NCI-H510A treated with DMSO at 0.1 percent for 48 hours (cell line): ENCODE results near the gene RBAK.
"Not testable (repeated sequence)": the region's sequence is repeated elsewhere in the genome, so short reads cannot be mapped to it uniquely, and the experiment has no call there.

Source experiments
- DNase-seq: peaks from one replicate; lab custom pipeline; 2025; lab: John Stamatoyannopoulos, UW

Gene RBAK

DNA sequence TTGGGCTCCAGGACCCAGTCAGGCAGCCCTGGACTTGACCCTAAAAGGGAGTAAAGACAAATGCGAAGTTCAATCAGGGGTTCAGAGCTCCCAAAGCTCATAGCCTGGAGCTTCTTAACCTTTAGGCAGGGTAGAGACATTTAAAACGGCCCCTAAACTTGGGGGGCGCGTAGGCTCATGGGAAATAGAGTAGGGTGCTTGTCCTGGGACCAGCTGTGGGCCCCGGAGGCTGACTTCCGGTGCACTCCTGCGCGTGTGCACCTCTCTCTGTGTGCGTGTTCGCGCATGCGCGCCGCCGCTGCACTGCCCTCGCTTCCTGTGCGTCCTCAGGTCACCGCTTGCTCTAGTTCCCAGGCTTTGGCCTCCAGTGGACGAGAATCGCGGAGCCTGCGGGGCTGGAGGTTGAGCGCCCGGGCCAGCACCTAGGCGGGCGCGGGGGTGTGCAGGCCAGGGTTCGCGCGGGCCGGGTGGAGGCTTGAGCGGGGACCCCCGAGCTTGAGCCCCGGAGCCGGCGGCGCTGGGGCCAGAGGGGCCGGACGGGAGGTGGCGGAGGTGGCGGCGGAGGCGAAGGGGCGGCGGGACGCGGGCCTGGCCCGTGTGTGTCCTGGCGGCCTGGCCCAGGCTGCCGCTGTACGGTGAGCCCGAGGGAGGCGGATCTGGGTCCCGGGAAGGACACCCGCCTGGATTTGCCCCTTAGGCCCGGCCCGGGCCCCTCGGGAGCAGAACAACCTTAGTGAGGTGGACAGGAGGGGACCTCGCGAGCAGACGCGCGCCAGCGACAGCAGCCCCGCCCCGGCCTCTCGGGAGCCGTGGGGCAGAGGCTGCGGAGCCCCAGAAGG is at the start of gene RBAK:
Gene RBAK, plus strand, starts transcription at position 303 of the 839 bp plus-strand sequence. CDS start 2,217 bp downstream, outside the sequence.
- peak; percentile 89 for DNase-seq

DNA sequence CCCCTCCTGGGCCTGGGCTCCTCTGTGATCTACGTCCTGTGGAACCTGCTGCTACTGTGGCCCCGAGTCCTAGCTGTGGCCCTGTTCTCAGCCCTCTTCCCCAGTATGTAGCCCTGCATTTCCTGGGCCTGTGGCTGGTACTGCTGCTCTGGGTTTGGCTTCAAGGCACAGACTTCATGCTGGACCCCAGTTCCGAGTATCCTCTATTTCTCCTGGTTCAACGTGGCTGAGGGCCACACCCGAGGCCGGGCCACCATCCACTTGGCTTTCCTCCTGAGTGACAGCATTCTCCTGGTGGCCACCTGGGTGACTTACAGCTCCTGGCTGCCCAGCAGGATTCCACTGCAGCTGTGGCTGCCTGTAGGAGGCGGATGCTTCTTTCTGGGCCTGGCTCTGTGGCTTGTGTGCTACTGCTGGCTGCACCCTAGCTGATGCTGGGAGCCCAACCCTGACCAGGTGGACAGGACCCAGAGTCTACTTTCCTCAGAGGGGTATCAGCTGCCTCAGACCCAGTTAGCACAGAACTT is 48.9 kb upstream of the RBAK start:
- no peak for DNase-seq

DNA sequence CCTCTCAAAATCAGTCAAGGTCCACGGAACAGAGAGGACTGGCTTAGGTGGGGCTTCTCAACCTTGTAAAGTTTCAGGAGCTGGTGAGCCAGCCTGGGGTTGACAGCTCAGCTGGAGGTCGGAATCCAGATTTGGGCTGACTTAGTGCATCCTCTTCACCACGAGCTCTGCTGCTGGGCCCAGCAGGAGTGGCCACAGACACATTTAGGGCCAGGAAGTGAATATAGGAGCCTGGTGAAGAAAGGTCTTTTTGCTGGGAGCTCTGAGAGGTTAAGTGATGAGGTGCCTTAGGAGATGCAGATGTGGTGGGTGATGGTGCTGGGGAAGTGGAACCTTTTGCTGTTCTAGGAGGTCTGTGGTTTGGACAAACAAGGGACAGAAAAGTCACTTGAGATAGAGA is 47.4 kb upstream of the RBAK start:
- no peak for DNase-seq

DNA sequence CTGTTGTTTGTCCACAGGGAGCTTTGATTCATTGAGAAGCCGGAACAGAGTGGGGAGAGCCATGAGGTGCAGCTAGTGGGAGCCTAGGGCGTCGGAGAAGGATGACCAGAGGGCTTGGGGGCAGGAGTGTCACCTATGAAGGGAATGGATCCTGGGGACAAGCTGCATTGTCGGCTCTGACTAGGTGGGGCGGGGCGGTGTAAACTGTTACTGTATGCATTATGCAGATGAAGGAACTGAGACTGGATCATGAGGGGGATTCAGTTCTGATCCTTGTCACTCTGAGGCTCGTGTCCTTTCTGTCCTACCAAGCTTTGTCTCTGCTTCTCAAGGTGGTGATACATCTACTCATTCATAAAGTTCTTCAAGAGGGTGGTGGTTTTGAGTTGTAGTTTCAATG is 46.8 kb upstream of the RBAK start:
- no peak for DNase-seq

DNA sequence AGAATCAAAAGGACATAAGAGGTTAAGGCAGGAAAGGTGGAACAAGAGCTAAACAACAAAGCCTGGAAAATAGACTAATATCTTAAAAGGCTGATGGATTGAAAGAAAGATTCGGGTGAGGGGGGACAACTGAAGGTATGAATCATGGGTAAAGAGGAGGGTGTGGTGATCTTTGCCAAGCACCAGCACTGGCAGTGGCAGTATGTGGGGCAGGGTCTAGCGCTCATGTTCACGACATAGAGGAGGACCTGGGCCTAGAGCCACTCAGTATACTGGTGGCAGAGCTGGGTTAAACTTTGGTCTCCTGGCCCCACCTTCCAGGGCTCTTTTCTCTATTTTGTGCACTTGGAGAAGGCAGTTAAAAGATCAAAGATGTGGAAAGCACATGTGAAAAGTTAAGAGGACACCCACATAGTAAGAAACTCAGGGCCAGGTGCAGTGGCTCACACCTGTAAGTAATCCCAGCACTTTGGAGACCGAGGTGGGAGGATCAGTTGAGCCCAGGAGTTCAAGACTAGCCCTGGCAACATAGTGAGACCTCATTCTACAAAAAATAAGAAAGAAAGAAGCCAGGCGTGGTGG is 46.2 kb upstream of the RBAK start:
- DNase-seq, result no peak

DNA sequence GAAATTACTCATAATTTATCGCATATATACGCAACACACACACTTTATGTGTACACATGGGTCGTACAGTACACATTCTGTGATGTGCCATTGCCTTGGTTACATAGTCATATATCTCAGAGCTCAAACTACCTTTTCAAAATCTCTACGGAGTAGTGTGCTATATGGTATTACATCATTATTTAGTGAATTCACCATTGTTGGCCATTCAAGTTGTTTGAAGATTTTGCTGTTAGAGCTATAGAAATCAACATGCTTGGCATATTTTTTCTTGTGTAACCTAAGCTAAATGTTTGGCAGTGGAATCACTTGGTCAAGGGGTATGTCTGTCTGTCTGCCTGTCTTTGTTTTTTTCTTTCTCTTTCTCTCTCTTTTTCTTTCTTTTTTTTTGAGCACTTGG is 44.7 kb upstream of the RBAK start:
- no peak for DNase-seq

DNA sequence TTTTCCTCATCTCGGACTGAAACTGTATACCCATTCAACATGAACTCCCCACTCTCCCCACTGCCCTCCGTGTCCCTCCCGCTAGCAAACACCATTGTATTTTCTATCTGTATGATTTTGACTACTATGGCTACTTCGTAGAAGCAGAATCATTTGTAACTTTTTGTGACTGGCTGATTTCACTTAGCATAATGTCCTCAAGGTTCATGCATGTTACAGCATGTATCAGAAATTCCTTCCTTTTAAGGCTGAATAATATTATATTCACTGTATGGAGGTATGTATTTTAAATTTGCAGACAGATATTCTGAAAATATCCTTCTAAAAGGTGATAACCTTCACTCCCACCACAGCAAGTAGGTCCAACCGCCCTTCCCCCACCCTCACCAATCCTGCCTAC is 43.7 kb upstream of the RBAK start:
- no peak for DNase-seq

DNA sequence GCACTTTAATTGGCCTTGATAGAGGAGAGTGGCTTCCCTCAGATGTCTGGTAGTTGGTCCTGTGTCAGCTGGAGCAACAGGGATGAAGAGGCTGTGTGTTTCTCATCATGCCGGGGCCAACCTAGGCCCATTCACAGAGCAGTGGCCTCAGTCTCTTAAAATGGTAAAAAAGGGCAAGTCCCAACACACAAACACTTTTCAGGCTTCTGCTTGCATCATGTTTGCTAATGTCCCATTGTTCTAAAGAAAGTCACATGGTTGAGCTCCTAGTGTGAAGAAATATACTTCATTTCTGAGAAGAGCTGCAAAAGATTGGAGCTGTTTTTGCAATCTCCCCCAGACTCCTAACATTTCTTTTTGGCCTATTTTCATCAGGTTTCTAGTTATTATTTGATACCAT is 40.6 kb upstream of the RBAK start:
- no peak for DNase-seq

DNA sequence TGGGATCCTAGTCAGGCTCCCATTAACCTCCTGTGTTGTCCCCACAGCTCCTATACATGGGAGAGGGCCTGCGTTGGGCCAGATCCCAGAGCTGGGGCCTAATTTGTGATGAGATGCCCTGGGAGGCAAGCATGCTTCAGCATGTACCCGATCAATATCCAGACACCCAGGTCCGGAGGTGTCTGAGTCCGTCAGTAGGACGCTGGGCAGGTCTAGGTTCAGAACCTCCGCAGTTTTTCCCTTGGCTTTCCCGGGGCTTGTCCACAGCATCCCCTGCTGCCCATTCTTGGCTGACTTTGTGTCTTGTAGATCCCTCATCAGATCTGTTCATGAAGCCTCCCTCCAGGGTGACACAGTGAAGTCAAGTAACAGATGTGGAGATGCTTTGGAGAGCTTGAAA is 32.7 kb upstream of the RBAK start:
- no peak for DNase-seq

DNA sequence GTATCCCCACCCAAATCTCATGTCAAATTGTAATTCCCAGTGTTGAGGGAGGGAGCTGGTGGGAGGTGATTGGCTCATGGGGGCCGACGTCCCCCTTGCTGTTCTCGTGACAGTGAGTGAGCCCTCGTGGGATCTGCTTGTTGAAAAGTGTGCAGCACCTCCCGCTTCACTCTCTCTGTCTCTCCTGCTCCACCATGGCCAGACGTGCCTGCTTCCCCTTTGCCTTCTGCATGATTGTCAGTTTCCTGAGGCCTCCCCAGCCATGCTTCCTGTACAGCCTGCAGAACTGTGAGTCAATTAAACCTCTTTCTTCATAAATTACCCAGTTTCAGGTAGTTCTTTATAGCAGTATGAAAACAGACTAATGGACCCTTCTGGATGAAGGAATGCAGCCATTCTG is 29.7 kb upstream of the RBAK start:
- not testable (repeated sequence) for DNase-seq

DNA sequence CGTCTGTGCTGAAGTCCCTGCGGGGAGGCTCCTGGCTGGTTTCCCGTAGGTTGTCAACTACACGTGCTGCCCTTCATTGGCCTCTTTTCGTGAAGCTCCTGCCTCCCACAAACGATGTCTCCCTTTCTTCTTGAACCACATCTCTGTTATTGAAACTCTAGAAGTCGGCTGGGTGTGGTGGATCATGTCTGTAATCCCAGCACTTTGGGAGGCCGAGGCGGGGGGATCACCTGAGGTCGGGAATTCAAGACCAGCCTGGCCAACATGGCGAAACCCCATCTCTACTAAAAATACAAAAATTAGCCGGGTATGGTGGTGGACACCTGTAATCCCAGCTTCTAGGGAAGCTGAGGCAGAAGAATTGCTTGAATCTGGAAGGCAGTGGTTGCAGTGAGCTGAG is 28.0 kb upstream of the RBAK start:
- DNase-seq, result not testable (repeated sequence)

DNA sequence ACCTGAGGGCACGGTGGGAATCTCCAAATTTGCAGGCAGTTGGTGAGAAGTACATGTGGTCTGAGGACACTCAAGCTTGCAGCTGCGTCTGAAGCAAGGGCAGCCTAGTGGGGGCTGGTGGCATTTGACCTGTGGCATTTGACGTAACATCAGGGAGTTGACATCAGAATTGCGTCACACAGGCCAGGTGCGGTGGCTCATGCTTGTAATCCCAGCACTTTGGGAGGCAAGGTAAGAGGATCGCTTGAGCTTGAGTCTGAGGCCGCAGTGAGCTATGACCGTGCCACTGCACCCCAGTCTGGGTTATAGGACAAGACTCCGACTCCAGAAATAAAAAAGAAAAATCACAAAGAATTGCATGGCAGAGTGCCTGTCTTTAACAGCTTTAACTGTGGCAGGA is 25.6 kb upstream of the RBAK start:
- DNase-seq, result no peak

DNA sequence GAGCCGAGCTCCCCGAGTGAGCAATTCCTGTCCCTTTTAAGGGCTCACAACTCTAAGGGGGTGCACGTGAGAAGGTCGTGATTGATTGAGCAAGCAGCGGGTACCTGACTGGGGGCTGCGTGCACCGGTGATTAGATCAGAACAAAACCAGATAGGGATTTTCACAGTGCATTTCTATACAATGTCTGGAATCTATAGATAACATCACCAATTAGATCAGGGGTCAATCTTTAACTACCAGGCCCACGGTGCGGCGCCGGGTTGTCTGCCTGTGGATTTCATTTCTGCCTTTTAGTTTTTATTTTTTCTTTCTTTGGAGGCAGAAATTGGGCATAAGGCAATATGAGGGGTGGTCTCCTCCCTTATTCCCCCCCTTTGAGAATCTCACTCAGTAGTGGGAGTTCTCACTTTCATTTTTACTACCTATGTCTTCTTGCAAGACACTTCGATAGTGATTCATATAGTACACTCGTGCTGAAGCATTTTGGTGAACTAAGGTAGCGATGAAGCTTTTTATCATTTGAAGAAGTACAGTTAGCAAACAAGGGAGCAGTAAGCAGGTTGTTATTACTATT is 24.6 kb upstream of the RBAK start:
- DNase-seq, result not testable (repeated sequence)

DNA sequence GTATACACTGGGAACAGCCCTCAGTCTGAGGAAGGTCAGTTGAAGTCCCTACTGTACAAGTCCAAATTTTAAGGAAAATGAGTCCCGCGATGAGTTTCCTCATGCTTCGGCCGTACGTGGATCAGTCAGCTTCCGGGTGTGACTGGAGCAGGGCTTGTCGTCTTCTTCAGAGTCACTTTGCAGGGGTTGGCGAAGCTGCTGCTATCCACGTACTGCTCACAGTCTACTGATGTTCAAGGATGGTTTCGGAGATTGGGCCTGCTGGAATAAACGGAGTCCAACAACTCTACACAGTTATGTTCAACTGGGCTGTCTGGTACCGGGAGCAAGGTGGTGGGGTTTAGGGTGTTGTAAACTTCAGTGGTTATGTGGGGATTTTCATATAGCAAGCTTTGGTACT is 22.0 kb upstream of the RBAK start:
- DNase-seq, result not testable (repeated sequence)

DNA sequence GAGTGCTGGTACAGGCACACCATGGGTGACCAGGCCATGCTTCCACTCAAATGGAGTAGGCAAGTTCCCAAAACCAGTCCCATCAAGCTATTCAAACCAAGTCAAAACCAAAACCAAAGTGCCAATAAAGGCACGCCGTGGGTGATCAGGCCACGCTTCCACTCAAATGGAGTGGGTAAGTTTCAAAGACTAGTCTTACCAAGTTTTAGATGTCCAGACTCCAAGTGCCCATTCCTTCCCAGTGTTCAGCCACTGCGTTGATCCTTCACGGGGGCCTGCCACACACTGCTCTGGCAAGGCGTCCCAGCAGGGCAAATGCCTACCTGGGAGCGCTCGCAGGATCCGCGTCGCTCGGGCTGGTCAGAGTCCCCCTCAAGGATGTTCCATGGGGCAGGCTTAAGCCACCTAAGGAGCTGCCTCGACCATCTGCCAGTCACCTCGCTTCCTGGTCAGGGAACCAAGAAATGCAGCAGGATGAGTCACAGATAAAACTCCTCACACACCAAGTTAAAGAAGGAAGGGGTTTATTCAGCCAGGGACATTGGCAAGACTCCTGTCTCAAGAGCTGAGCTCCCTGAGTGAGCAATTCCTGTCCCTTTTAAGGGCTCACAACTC is 17.8 kb upstream of the RBAK start:
- not testable (repeated sequence) for DNase-seq

DNA sequence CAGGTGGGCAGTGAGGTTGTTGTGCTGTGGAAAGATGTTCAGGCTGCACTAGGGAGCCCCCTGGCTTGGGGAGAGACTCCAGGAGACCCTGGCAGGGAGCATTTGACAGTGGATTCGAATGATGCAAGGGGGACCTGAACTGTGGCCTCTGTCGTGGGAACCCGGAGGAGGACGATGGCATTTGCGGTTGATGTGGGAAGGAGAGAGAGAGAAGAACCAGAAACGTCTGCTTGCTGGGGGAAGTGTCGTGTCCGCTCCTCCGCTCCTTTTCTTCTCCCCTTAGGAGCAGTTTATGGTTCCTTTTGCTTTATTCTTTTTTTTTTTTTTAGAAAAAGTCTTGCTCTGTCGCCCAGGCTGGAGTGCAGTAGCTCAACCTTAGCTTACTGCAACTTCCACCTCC is 12.5 kb upstream of the RBAK start:
- not testable (repeated sequence) for DNase-seq

DNA sequence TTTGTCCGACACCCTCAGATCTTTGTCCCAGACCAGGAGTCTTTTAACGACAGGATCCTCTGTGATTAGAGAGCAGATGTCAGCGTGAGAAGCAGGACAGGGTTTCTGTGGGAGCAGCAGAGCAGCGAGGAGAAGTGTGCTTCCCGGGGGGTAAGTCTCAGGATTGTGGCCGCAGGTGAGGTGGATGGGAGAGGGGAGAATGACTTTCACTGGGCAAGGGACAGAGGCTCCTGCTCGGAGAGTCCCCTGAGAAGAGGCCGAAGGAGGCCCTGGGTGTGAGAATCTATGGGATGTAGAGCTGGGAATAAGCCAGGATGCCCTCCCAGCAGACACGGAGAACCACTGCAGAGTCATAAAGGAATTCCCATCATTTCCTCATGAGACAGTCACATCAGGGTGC is 10.4 kb upstream of the RBAK start:
- no peak for DNase-seq

DNA sequence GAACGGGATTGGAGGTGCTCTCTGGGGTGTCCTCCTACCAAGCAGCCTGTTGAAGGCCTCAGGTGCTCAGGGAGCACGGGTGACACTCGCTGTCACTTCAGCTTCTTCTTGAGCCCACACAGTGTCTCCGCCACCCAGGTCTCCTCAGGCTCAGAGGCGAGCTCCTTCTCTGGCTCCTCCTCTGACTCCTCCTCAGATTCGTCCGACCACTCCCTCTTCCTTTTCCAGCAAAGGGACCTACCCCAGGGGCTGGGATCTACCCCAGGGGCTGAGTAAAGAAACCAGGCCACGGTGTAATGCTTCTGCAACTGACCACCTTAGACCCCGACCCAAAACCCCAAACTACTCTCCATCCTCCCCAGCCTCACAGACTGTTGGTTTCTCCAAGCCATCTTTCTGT is 9.2 kb upstream of the RBAK start:
- no peak for DNase-seq

DNA sequence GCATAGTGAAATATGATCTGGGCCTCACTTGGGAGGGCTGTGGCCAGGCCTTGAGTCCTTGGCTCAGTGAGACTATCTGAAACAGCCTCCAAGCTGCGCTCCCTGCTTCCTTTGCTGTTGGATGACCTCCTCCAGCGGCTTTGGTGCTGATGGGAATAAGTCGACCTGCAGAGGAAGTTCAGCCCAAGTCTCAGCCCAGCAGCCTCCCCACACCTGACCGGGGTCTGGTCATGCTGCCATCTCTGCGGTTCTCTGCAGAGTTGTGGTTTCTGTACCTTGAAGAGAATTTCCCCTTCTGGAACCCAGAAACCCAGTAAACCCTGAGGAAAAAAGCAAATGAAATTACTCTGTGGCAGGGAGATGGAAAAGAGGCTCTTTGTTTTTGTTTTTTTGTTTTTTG is 4.6 kb upstream of the RBAK start:
- DNase-seq, result no peak

DNA sequence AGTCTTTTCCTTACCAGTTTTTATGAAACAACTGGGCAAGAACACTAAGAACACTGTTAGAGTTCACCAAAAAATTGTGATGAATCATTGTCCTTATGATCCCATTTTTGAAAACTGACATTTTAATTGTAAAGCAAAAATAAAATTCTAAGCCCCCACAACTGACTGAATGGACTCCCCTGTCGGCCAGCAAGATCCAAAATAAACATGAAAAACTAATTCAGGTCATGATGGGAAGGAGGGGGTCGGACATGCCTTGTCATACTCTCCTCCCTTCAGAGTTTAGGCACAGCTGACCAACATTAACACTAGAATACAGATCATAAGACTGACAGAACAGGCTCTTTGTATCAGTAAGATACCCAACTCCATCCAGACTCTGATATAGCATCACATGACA is 2.0 kb upstream of the RBAK start:
- DNase-seq, result no peak

DNA sequence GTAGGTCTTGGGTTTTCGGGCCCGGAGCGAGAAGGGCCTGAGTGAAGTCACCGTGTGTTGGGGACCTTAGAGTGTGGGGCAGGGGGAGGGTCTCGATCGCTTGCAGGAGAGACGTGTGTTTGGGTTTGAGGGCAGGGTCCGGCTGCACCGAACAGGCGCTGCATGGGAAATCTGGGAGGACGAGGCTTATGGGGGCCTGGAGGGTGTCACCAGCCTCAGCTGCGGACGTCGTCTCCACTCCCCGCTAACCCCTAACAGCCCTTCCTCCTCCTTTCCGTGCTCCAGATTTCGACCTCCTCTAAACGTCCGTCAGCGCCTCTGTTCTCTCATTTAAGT is 705 bp downstream of the RBAK start:
- not testable (repeated sequence) for DNase-seq

DNA sequence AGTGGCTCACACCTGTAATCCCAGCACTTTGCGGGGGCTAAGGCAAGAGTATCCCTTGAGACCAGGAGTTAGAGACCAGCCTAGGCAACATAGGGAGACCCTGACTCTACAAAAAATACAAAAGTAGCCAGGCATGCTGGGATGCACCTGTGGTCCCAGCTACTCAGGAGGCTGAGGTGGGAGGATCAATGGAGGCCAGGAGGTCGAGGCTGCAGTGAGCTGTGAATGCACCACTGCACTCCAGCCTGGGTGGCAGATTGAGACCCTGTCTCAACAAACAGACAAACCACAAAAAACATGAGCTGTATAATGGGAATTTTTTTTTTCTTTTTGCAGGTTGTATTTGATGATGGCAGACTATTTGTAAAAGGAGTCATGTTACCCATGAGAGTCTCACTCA is 1.5 kb downstream of the RBAK start:
- not testable (repeated sequence) for DNase-seq

DNA sequence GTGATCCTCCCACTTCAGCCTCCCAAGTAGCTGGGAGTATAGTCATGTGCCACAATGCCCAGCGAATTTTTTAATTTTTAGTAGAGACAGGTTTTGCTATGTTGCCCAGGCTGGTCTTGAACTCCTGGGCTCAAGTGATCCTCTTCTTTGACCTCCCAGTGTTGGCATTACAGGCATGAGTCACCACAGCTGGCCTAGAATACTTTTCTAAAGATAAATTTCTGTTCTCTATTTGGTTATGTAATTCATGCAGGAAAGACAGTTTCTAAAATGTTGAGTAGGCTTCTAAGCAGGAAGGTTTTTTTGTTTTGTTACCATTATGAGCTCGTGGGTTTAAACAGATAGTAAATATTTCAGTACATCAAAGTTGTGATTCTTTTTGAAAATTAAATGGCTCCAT is 5.0 kb downstream of the RBAK start:
- DNase-seq, result no peak
